BJ (cell line): ENCODE measurements around the gene NOS1AP. TPM values are rescaled to one million over a fixed set of nuclear protein-coding genes. Genes with fewer than 3 reads are reported as not detected.

ENCODE experiments used
- CTCF ChIA-PET: fragments of 350-600 bp; formaldehyde crosslinking; extraction: SDS; loops from one replicate; lab custom pipeline; 2021; ENCODE audit warnings: antibody characterized with exemption, inconsistent platforms; lab: Yijun Ruan, JAX
- POLR2A ChIA-PET: fragments of 300-600 bp; sonication (Branson Sonifier 250); formaldehyde crosslinking; extraction: SDS; loops from one replicate; lab custom pipeline; 2021; ENCODE audit warnings: antibody characterized with exemption; lab: Charles Lee
- DNase-seq: peaks from one replicate; pipeline ENCODE4 v3.0.0-alpha.2; 2011; ENCODE audit warnings: low read depth
- H3K27me3 ChIP-seq: 2 replicates; pipeline ENCODE4 v1.6.0; 2011; ENCODE audit warnings: low read length; ENCODE audit not compliant: control insufficient read depth, insufficient read depth
- H3K36me3 ChIP-seq: 2 replicates; pipeline ENCODE4 v1.5.1; 2011; ENCODE audit warnings: low read length; ENCODE audit not compliant: control insufficient read depth, insufficient read depth
- H3K4me3 ChIP-seq: 2 replicates; pipeline ENCODE4 v1.5.1; 2011; ENCODE audit warnings: low read depth, mild to moderate bottlenecking, control low read depth, low read length
- CTCF ChIP-seq: IDR thresholded peaks from 2 replicates; pipeline ENCODE4 v1.5.1; 2011; ENCODE audit warnings: low read depth, mild to moderate bottlenecking, control low read depth, inconsistent platforms, low read length, moderate library complexity; ENCODE audit not compliant: insufficient read depth
- polyA plus RNA-seq: library from polyadenylated mRNA; depleted of rRNA; stranded (reverse); fragments of >200 nt; gene quantifications from 2 replicates; pipeline ENCODE4 v1.2.3, GENCODE V29; 2011

The NOS1AP gene
- polyA plus RNA-seq, 1 experiment: 0.50 TPM

- TF ChIP-seq CTCF: no peak
- Histone ChIP-seq H3K27me3 (peaks cover 5% of the 10 kb centered on the region; the same call in 1 of the 2 replicates), H3K4me3 (no peak overlapping the region), H3K36me3 (no peaks in the 10 kb centered on the region)
- ChIA-PET CTCF (no interaction called here), POLR2A (no interaction called here)
- DNase-seq: no peak
Measured at GRCh38 chr1:162333991-162334390, 264.5 kb downstream of the NOS1AP start.

- Histone ChIP-seq H3K27me3 (peaks cover 5% of the 10 kb centered on the region; the same call in 1 of the 2 replicates), H3K4me3 (no peak overlapping the region), H3K36me3 (no peaks in the 10 kb centered on the region)
- no peak for TF ChIP-seq CTCF
- DNase-seq: no peak
- CTCF ChIA-PET: no interaction called here
- POLR2A ChIA-PET: no interaction called here
Measured at GRCh38 chr1:162335126-162335525, 265.6 kb downstream of the NOS1AP start.

- no peak overlapping the region for H3K4me3 ChIP-seq
- no peak for TF ChIP-seq CTCF
- peaks cover 2% of the 10 kb centered on the region; the same call in 1 of the 2 replicates for H3K27me3 ChIP-seq
- ChIA-PET CTCF (no interaction called here), POLR2A (no interaction called here)
- no peaks in the 10 kb centered on the region for H3K36me3 ChIP-seq
- no peak for DNase-seq
Measured at GRCh38 chr1:162336621-162337285, 267.3 kb downstream of the NOS1AP start.

GRCh38 chr1:162342452-162342983 lies 273.0 kb downstream of the NOS1AP start:
- ChIA-PET POLR2A (no interaction called here), CTCF (interaction anchor here (1.0 to 1.5 kb wide), 2 partner anchors 14 kb away, joined by 4 to 7 read pairs; no protein-coding TSS in a partner anchor)
- no peaks in the 10 kb centered on the region for H3K27me3 ChIP-seq
- no peak for TF ChIP-seq CTCF
- no peaks in the 10 kb centered on the region for H3K36me3 ChIP-seq
- H3K4me3 ChIP-seq: no peak overlapping the region
- no peak for DNase-seq

GRCh38 chr1:162343470-162343869 lies 274.0 kb downstream of the NOS1AP start:
- no peak for TF ChIP-seq CTCF
- no peaks in the 10 kb centered on the region for H3K27me3 ChIP-seq
- POLR2A ChIA-PET: no interaction called here
- H3K36me3 ChIP-seq: no peaks in the 10 kb centered on the region
- H3K4me3 ChIP-seq: no peak overlapping the region
- CTCF ChIA-PET: interaction anchor here (1.0 to 1.5 kb wide), 2 partner anchors 13 to 15 kb away, joined by 4 to 7 read pairs; no protein-coding TSS in a partner anchor
- DNase-seq: no peak
